Kidney (tissue), 14 donors: ENCODE results near the gene DCAF11. TPM values are rescaled to one million over a fixed set of nuclear protein-coding genes. Genes with fewer than 3 reads are reported as not detected.

Source experiments
- DNase-seq, 5 donors: peaks; one replicate each; pipeline ENCODE4 v3.0.0-alpha.2; 2013 to 2020
- FAIRE-seq: peaks from 2 replicates; lab custom pipeline; 2012; peaks lifted over from hg19 to GRCh38; lab: Jason Lieb, UNC
- H3K27ac ChIP-seq, 2 donors: one replicate each; pipeline ENCODE4 v1.7.0; 2013; ENCODE audit warnings: low read depth in 2 of 2, low read length in 2 of 2, inconsistent platforms in 1 of 2
- H3K27me3 ChIP-seq: one replicate; pipeline ENCODE4 v1.7.1; 2013; ENCODE audit warnings: low read length, inconsistent platforms; ENCODE audit not compliant: control insufficient read depth, insufficient read depth
- H3K36me3 ChIP-seq, 3 donors: one replicate each; pipeline versions ENCODE4 v1.7.0 to v1.7.1; 2013; ENCODE audit warnings: low read length in 3 of 3, control low read depth in 1 of 3, inconsistent platforms in 1 of 3; ENCODE audit not compliant: insufficient read depth in 3 of 3, control insufficient read depth in 2 of 3
- H3K4me1 ChIP-seq, 3 donors: one replicate each; pipeline versions ENCODE4 v1.7.0 to v1.7.1; 2013; ENCODE audit warnings: low read length in 3 of 3, inconsistent platforms in 1 of 3, low read depth in 1 of 3; ENCODE audit not compliant: control insufficient read depth in 2 of 3, insufficient read depth in 2 of 3
- H3K4me3 ChIP-seq, 3 donors: one replicate each; pipeline versions ENCODE4 v1.7.0 to v1.8.1; 2013; ENCODE audit warnings: low read length in 3 of 3, control low read depth in 1 of 3, inconsistent platforms in 1 of 3
- H3K9ac ChIP-seq, 3 donors: one replicate each; pipeline versions ENCODE4 v1.7.0 to v1.7.1; 2013; ENCODE audit warnings: low read length in 3 of 3, control low read depth in 1 of 3, inconsistent platforms in 1 of 3
- H3K9me3 ChIP-seq, 3 donors: one replicate each; pipeline versions ENCODE4 v1.7.0 to v1.7.1; 2013; ENCODE audit warnings: low read length in 3 of 3, control low read depth in 1 of 3, inconsistent platforms in 1 of 3; ENCODE audit not compliant: control insufficient read depth in 2 of 3, insufficient read depth in 1 of 3
- CTCF ChIP-seq: IDR thresholded peaks from 3 replicates; pipeline ENCODE4 v1.5.1; 2012; ENCODE audit warnings: mild to moderate bottlenecking, moderate library complexity, borderline replicate concordance; ENCODE audit not compliant: insufficient read depth; ENCODE audit errors: extremely low read depth
- intact Hi-C: fragments of 100-400 bp; cut with DNase I; formaldehyde crosslinking; loops from one replicate; pipeline ENCODE4 v1.11.1; 2022
- polyA plus RNA-seq: library from polyadenylated mRNA; stranded (reverse); fragments of 350-450 nt; fragmentation: Illumina TruSeq; extraction: RNeasy Lipid Tissue Mini Kit (QIAGEN cat#74804); gene quantifications from one replicate; pipeline ENCODE4 v1.2.3, GENCODE V29; 2014; ENCODE audit warnings: low read depth, low replicate concordance; ENCODE audit not compliant: insufficient read depth
- total RNA-seq: library from RNA; stranded (reverse); fragmentation: NEBNext Ultra II Directional; extraction: Animal tissue kit (Norgen Biotek cat#: 25700); gene quantifications from one replicate; pipeline ENCODE4 v1.2.1, GENCODE V29; 2021
- donor health status: control.
- donor health status: control.
- donor health status: control.
- donor health status: control.
- donor health status: control.
- donor health status: DM: yes; HTN: yes; CAD: no.
- donor health status: Normal renal cell carcinoma (clear cell type).

The DCAF11 gene
- total and polyA plus RNA-seq, 2 donors from 2014 or later, result 69.4 to 81.1 TPM

- intact Hi-C loops, result no loop called here
Measured at GRCh38 chr14:24131549-24131966, 17.0 kb downstream of the DCAF11 start.

GRCh38 chr14:24132061-24132685 lies 17.6 kb downstream of the DCAF11 start:
- intact Hi-C loops, result no loop called here
- H3K27ac ChIP-seq, result peak overlapping the region; percentile 32 to 90
- no peak overlapping the region for H3K4me3 ChIP-seq
- H3K9me3 ChIP-seq, result no peaks in the 10 kb centered on the region
- peak overlapping the region in 1 of 3 donors; percentile 5 for H3K9ac ChIP-seq
- peaks cover 0 to under 1% (median 0%) of the 10 kb centered on the region in 3 donors for H3K36me3 ChIP-seq
- FAIRE-seq (no peak), DNase-seq (peak in 4 of 5 donors; percentile 14 to 87 (median 28))
- peaks cover 0 to 29% (median 21%) of the 10 kb centered on the region in 3 donors for H3K4me1 ChIP-seq
- no peaks in the 10 kb centered on the region for H3K27me3 ChIP-seq
- TF ChIP-seq CTCF, result no peak

More at GRCh38 chr14:24131549-24131966, 17.0 kb downstream of the DCAF11 start:
- no peak for TF ChIP-seq CTCF
- DNase-seq (no peak), FAIRE-seq (no peak)
- peak overlapping the region; percentile 32 to 90 for H3K27ac ChIP-seq
- no peaks in the 10 kb centered on the region for H3K9me3 ChIP-seq
- no peak overlapping the region for H3K4me3 ChIP-seq
- no peaks in the 10 kb centered on the region for H3K27me3 ChIP-seq
- H3K4me1 ChIP-seq, result peaks cover 0 to 22% (median 14%) of the 10 kb centered on the region in 3 donors
- H3K9ac ChIP-seq, result peak overlapping the region in 1 of 3 donors; percentile 5
- H3K36me3 ChIP-seq, result no peaks in the 10 kb centered on the region

- Histone ChIP-seq H3K9ac (peak overlapping the region in 1 of 3 donors; percentile 12), H3K27ac (peak overlapping the region in 1 of 2 donors; percentile 90), H3K27me3 (no peaks in the 10 kb centered on the region), H3K36me3 (peaks cover 0 to 8% (median 4%) of the 10 kb centered on the region in 3 donors), H3K4me1 (peaks cover 0 to 34% (median 25%) of the 10 kb centered on the region in 3 donors), H3K9me3 (no peaks in the 10 kb centered on the region), H3K4me3 (no peak overlapping the region)
- intact Hi-C loops, result no loop called here
- no peak for FAIRE-seq
- no peak for TF ChIP-seq CTCF
- DNase-seq, result no peak
Measured at GRCh38 chr14:24132976-24133375, 18.4 kb downstream of the DCAF11 start.
